Activated T-cell treated with anti-CD3 and anti-CD28 coated beads for 48 hours (primary cell): ENCODE measurements around the gene AGAP2.

Experiments
- DNase-seq: peaks from one replicate; pipeline ENCODE4 v3.0.0-alpha.2; 2020; ENCODE audit warnings: low read depth

Gene AGAP2

DNA sequence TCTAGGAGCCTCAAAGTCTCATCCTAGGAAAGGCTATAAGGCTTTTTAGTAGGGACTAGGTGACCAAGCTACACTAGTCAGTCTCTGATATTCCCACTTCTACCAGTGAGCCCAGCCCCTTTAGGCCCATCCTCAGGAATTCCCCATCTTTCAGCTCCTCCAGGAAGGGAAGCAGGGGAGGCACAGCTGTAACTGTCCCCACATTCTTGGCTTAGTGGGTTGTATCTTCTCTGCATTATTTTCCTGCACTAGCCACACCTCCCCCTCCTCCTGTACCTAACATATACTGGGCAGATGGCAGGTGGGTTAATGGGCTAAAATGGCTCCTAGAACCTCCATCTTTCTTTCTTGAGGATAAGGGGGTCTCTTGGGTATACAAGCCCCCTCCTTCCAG lies 28.8 kb upstream of the AGAP2 start:
- no peak for DNase-seq

- DNase-seq: no peak
Measured at GRCh38 chr12:57766464-57767304, 28.1 kb upstream of the AGAP2 start, which contains the start of gene CYP27B1. Gene CYP27B1, minus strand, starts transcription at chr12:57767078. Its CDS starts 37 bp downstream, at chr12:57767041.

- DNase-seq: no peak
Measured at GRCh38 chr12:57765698-57766463, 27.3 kb upstream of the AGAP2 start.

DNA sequence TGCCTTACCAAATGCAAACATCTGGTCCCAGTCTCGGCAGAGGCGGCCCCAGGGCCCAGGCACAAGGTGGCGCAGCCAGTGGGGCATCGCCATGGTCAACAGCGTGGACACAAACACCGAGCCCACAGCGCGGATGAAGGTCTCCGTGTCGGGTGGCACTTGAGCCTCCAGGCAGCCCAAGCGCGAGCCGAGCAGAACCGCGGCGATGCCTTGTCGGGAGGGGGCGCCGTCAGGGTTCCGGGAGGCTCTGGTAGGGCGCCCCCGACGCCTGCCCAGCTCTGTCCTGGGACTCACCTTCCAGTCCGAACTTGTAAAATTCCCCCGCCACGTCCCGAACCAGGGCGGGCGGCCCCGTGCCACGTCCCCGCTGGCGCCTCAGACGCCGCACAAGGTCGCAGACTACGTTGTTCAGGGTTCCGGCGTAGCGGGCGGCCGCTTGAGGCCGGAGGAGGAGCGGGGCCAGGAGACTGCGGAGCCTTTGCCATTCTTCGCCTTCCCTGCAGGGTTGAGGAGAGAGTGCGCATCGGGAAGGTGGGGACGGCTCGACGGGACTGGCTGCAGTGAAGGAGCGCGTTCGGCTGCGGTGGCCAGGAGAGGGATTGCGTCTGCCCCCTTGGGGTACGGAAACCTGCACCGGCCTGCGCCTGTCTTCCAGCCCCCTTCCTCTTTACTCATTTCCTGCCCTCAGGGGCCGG lies 26.6 kb upstream of the AGAP2 start:
- peak; percentile 62 for DNase-seq

DNA sequence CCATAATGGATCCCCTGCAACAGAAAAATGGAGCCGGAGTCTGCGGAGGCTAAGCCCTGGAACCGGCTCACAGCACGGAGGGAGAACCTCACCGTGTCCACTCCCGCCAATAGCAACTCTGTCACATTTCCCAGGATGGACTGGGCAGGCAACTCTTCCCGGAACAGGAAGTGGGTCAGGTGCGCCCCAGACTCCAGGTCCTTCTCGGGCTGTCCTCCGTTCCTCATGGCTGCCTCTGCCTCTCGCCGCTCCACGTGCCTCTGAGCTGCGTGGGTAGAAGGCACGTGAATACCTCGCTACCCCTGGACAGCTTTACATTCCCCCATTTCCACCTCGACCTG lies 26.1 kb upstream of the AGAP2 start:
- no peak for DNase-seq

- DNase-seq: no peak
Measured at GRCh38 chr12:57763881-57764661, 25.5 kb upstream of the AGAP2 start.

DNA sequence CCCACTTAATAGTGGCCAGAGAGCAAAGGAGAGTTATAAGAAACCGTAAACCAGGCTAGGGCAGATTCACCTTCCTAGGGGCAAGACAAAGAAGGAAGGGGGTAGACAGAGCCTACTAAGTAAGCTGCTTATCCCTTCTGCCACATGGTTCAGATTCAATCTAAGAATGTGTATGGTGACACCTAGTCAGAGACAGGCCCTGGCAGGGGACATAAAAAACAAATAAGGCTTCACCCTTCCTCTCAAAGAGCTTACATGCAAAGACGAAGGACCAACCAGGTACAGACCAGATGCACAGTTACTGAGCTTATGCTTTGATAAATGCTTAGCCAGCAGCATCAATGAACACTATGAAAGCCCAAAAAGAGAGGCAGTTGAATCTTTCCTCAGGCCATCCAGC lies 23.9 kb upstream of the AGAP2 start:
- no peak for DNase-seq

- DNase-seq: no peak
Measured at GRCh38 chr12:57761391-57761998, 23.0 kb upstream of the AGAP2 start.

- DNase-seq: no peak
Measured at GRCh38 chr12:57760347-57760982, 21.9 kb upstream of the AGAP2 start.

GRCh38 chr12:57759360-57759980 lies 20.9 kb upstream of the AGAP2 start:
- DNase-seq: no peak

GRCh38 chr12:57758552-57759359 lies 20.2 kb upstream of the AGAP2 start:
- no peak for DNase-seq

GRCh38 chr12:57757771-57758170 lies 19.2 kb upstream of the AGAP2 start:
- DNase-seq: no peak

DNA sequence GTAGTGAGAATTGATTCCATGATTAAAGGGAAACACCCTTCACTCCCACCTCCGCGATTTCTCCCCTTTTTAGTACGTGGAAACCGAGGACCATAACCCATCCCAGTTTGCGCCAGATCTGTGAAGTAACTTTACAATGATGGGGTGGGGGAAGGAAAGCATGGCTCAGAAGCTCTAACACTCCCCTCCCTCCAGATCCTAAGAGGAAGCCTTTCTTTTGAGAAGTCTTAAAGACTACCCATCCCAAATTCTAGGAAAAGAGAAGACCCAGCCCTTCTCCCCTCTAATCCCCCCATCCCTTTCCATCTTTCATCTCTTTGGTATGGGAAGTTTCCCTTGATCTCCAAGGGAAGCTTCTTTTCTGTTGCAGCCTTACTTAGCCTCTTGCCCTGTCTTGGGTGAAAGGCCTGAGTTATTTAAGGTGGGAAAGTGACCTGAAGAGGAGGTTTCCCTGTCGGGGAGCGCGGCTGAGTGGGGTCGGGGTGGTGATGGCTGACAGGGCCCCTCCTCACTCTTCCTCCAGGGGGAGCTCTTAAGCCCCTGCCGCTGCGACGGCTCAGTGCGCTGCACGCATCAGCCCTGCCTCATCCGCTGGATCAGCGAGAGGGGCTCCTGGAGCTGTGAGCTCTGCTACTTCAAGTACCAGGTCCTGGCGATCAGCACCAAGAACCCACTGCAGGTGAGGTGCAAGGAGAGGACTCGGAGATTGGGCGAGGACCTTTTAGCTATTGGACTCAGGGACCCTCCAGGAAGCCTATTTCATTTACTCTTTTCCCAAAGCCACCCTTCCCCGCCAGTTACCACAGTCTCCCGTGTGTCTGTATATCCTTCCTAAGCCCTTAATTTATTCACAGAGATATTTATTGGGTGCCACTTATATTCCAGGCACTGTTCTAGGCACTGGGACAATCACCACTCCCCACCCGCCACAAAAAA lies 18.1 kb upstream of the AGAP2 start:
- DNase-seq: peak; percentile 70

DNA sequence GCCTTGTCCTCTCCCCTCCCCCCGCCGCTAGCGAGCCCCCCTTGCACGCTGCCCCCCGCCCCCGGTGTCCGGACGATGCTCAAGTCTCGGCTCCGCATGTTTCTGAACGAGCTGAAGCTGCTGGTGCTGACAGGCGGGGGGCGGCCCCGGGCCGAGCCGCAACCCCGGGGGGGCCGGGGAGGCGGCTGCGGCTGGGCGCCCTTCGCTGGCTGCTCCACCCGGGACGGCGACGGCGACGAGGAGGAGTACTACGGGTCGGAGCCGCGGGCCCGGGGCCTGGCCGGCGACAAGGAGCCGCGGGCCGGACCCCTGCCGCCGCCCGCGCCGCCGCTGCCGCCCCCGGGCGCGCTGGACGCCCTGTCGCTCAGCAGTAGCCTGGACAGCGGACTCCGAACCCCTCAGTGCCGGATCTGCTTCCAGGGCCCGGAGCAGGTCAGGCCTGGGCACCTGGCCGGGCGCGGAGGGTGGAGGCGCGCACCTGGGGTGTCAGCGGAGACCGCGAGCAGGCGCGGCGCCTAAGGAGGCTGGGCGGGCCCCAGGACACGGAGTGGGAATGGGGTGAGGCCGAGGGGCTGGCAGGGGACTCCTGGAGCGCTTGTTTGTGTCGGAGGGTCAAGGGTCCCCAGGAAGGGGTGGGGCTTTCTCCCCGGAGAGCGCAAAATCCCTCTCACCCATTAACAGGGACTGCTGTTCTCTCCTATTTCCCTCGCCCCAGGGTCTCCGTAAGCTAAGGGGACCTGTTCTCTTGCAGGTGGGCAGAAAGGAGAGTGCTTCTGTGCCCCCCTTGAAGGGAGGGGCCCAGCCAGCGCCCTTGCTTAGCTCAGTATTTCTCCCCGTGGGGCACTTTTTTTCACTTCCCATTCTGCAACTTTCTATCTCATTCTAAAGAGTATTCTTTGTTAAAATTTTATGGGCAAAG lies 17.2 kb upstream of the AGAP2 start:
- DNase-seq: no peak

GRCh38 chr12:57755194-57755453 lies 16.6 kb upstream of the AGAP2 start:
- DNase-seq: no peak

GRCh38 chr12:57754411-57755193 lies 16.1 kb upstream of the AGAP2 start, which contains the start of gene MARCHF9:
Gene MARCHF9, plus strand, starts transcription at chr12:57755103. Its CDS starts 426 bp downstream, at chr12:57755529.
- DNase-seq: peak; percentile 82
